Measurements from ENCODE around the gene ASF1A.

- TF ChIP-seq POLR2A (IDR thresholded peaks at IDR 0.05; ENCODE audit: low read depth, low read length) (no peak), TAF1 (IDR thresholded peaks at IDR 0.05; ENCODE audit: borderline replicate concordance, low read depth, low read length) (no peak)
These were observed 45.7 kb downstream of the ASF1A start for GRCh38 chr6:118939683-118940082.

Measured in GM12892 (cell line).